ENCODE measurements around the gene HDAC8.

- TF ChIP-seq ZNF133 (CRISPR knock-in tag; IDR thresholded peaks at IDR 0.05): no peak
- no peak for TF ChIP-seq RBBP5 (IDR thresholded peaks at IDR 0.05; ENCODE audit: borderline replicate concordance, insufficient read depth, low read length, poor library complexity, severe bottlenecking)
- no peak for TF ChIP-seq RBM22 (IDR thresholded peaks at IDR 0.05; ENCODE audit: low read depth, low read length, poor library complexity, severe bottlenecking)
- no peak for TF ChIP-seq TAF1 (IDR thresholded peaks at IDR 0.05; ENCODE audit: control insufficient read depth, extremely low read depth, insufficient read depth, low read length, severe bottlenecking)
Measured at GRCh38 chrX:72540318-72540717, 32.3 kb downstream of the HDAC8 start.
